Measurements from ENCODE around the gene SPATA45. TPM values are rescaled to one million over a fixed set of nuclear protein-coding genes. Genes with fewer than 3 reads are reported as not detected.
"Not testable (repeated sequence)": the region's sequence is repeated elsewhere in the genome, so short reads cannot be mapped to it uniquely, and the experiment has no call there.

SPATA45 gene
- total and polyA plus RNA-seq, 2 donors (not counting 1 experiment from before 2014, with no cell fraction given), result 0.64 TPM; not detected in 1

- H3K27me3 Mint-ChIP-seq, result no peaks in the 10 kb centered on the region
- H3K79me2 ChIP-seq (ENCODE audit: control insufficient read depth, insufficient read depth, low read length), result peaks cover 32% of the 10 kb centered on the region
- H3K27ac Mint-ChIP-seq, result no peak overlapping the region
- H3K4me2 ChIP-seq (replicated peaks; ENCODE audit: low read depth, low read length, poor library complexity, severe bottlenecking), result no peak overlapping the region
- no peak overlapping the region for H2AFZ ChIP-seq (ENCODE audit: insufficient read depth, low read depth, low read length, poor library complexity, severe bottlenecking)
- peaks cover 5 to 12% of the 10 kb centered on the region in 2 donors for H3K4me1 ChIP-seq (ENCODE audit: control insufficient read depth in 2 of 2, insufficient read depth in 2 of 2, low read length in 2 of 2)
- no peaks in the 10 kb centered on the region for H3K27me3 ChIP-seq (replicated peaks in 1 of 4; ENCODE audit: control extremely low read depth in 1 of 4, control insufficient read depth in 3 of 4, insufficient read depth in 4 of 4, low read length in 3 of 4)
- no peak overlapping the region for H3K4me3 Mint-ChIP-seq
- no peaks in the 10 kb centered on the region for H3K9me3 ChIP-seq (ENCODE audit: control extremely low read depth in 1 of 3, control insufficient read depth in 2 of 3, insufficient read depth in 1 of 3, low read length in 2 of 3)
- DNase-seq, result no peak
- intact Hi-C loops (cut with micrococcal nuclease), result no loop called here
- no peaks in the 10 kb centered on the region for H3K9me3 Mint-ChIP-seq (ENCODE audit: insufficient read depth)
- no peak for TF ChIP-seq EZH2 (IDR thresholded peaks at IDR 0.05; ENCODE audit: borderline replicate concordance, insufficient read depth, low read depth, low read length, poor library complexity, severe bottlenecking)
- no peak for TF ChIP-seq CTCF (IDR thresholded peaks at IDR 0.05)
- CTCF ChIA-PET, result no interaction called here
- no peak overlapping the region for H3K9ac ChIP-seq (ENCODE audit: low read length)
- peaks cover 15% of the 10 kb centered on the region for H3K4me1 Mint-ChIP-seq
- no peaks in the 10 kb centered on the region for H3K36me3 ChIP-seq (replicated peaks in 1 of 2; ENCODE audit: control extremely low read depth in 1 of 2, control insufficient read depth in 1 of 2, extremely low read depth in 1 of 2, insufficient read depth in 2 of 2, low read length in 1 of 2)
- 100% methylated on average over 1 of the region's 5 CpGs for WGBS (ENCODE audit: insufficient coverage)
- H4K20me1 ChIP-seq (ENCODE audit: control insufficient read depth, insufficient read depth, low read length, poor library complexity, severe bottlenecking), result no peaks in the 10 kb centered on the region
- ATAC-seq (ENCODE audit: low read depth), result no peak
- H3K4me3 ChIP-seq (ENCODE audit: control extremely low read depth in 1 of 5, extremely low read depth in 1 of 5, insufficient read depth in 1 of 5, low read depth in 2 of 5, low read length in 4 of 5), result no peak overlapping the region
- H3K27ac ChIP-seq (ENCODE audit: low read length in 2 of 2), result no peak overlapping the region
- POLR2A ChIA-PET, result no interaction called here
Observed at GRCh38 chr1:212853658-212854057, 6.2 kb upstream of the SPATA45 start.

- Mint-ChIP-seq H3K27me3 (no peaks in the 10 kb centered on the region), H3K27ac (no peak overlapping the region), H3K4me1 (peaks cover 6% of the 10 kb centered on the region), H3K9me3 (ENCODE audit: insufficient read depth) (no peaks in the 10 kb centered on the region), H3K4me3 (no peak overlapping the region)
- H3K9ac ChIP-seq (ENCODE audit: low read length), result no peak overlapping the region
- ATAC-seq (ENCODE audit: low read depth) (no peak), DNase-seq (no peak)
- POLR2A ChIA-PET, result no interaction called here
- intact Hi-C loops (cut with micrococcal nuclease), result no loop called here
- H3K79me2 ChIP-seq (ENCODE audit: control insufficient read depth, insufficient read depth, low read length), result peaks cover 19% of the 10 kb centered on the region
- CTCF ChIA-PET, result no interaction called here
- H3K36me3 ChIP-seq (replicated peaks in 1 of 2; ENCODE audit: control extremely low read depth in 1 of 2, control insufficient read depth in 1 of 2, extremely low read depth in 1 of 2, insufficient read depth in 2 of 2, low read length in 1 of 2), result no peaks in the 10 kb centered on the region
- H3K4me3 ChIP-seq (ENCODE audit: control extremely low read depth in 1 of 5, extremely low read depth in 1 of 5, insufficient read depth in 1 of 5, low read depth in 2 of 5, low read length in 4 of 5), result no peak overlapping the region
- TF ChIP-seq EZH2 (IDR thresholded peaks at IDR 0.05; ENCODE audit: borderline replicate concordance, insufficient read depth, low read depth, low read length, poor library complexity, severe bottlenecking), result no peak
- TF ChIP-seq CTCF (IDR thresholded peaks at IDR 0.05), result no peak
- no peak overlapping the region for H3K4me2 ChIP-seq (replicated peaks; ENCODE audit: low read depth, low read length, poor library complexity, severe bottlenecking)
- H3K4me1 ChIP-seq (ENCODE audit: control insufficient read depth in 2 of 2, insufficient read depth in 2 of 2, low read length in 2 of 2), result peaks cover 3 to 7% of the 10 kb centered on the region in 2 donors
- H2AFZ ChIP-seq (ENCODE audit: insufficient read depth, low read depth, low read length, poor library complexity, severe bottlenecking), result no peak overlapping the region
- no peaks in the 10 kb centered on the region for H3K27me3 ChIP-seq (replicated peaks in 1 of 4; ENCODE audit: control extremely low read depth in 1 of 4, control insufficient read depth in 3 of 4, insufficient read depth in 4 of 4, low read length in 3 of 4)
- 100% methylated on average over 3 of the region's 5 CpGs for WGBS (ENCODE audit: insufficient coverage)
- no peaks in the 10 kb centered on the region for H3K9me3 ChIP-seq (ENCODE audit: control extremely low read depth in 1 of 3, control insufficient read depth in 2 of 3, insufficient read depth in 1 of 3, low read length in 2 of 3)
- H4K20me1 ChIP-seq (ENCODE audit: control insufficient read depth, insufficient read depth, low read length, poor library complexity, severe bottlenecking), result no peaks in the 10 kb centered on the region
- H3K27ac ChIP-seq (ENCODE audit: low read length in 2 of 2), result no peak overlapping the region
Observed at GRCh38 chr1:212852105-212852688, 4.7 kb upstream of the SPATA45 start.

GRCh38 chr1:212844521-212844920 is 2.9 kb downstream of the SPATA45 start:
- H3K27ac Mint-ChIP-seq; H3K27ac ChIP-seq (ENCODE audit: low read length in 2 of 2); H3K4me3 Mint-ChIP-seq; intact Hi-C loops (cut with micrococcal nuclease); POLR2A ChIA-PET; H3K36me3 ChIP-seq (replicated peaks in 1 of 2; ENCODE audit: control extremely low read depth in 1 of 2, control insufficient read depth in 1 of 2, extremely low read depth in 1 of 2, insufficient read depth in 2 of 2, low read length in 1 of 2); H3K27me3 Mint-ChIP-seq; H3K79me2 ChIP-seq (ENCODE audit: control insufficient read depth, insufficient read depth, low read length); DNase-seq; H3K4me1 ChIP-seq (ENCODE audit: control insufficient read depth in 2 of 2, insufficient read depth in 2 of 2, low read length in 2 of 2); H4K20me1 ChIP-seq (ENCODE audit: control insufficient read depth, insufficient read depth, low read length, poor library complexity, severe bottlenecking); H3K9ac ChIP-seq (ENCODE audit: low read length); H3K4me2 ChIP-seq (replicated peaks; ENCODE audit: low read depth, low read length, poor library complexity, severe bottlenecking); ATAC-seq (ENCODE audit: low read depth); H3K9me3 Mint-ChIP-seq (ENCODE audit: insufficient read depth); H3K4me1 Mint-ChIP-seq; H2AFZ ChIP-seq (ENCODE audit: insufficient read depth, low read depth, low read length, poor library complexity, severe bottlenecking); CTCF ChIA-PET; H3K27me3 ChIP-seq (replicated peaks in 1 of 4; ENCODE audit: control extremely low read depth in 1 of 4, control insufficient read depth in 3 of 4, insufficient read depth in 4 of 4, low read length in 3 of 4); H3K4me3 ChIP-seq (ENCODE audit: control extremely low read depth in 1 of 5, extremely low read depth in 1 of 5, insufficient read depth in 1 of 5, low read depth in 2 of 5, low read length in 4 of 5); H3K9me3 ChIP-seq (ENCODE audit: control extremely low read depth in 1 of 3, control insufficient read depth in 2 of 3, insufficient read depth in 1 of 3, low read length in 2 of 3): not testable (repeated sequence)
- WGBS (ENCODE audit: insufficient coverage), result 100% methylated on average over 1 of the region's 3 CpGs
